ENCODE results near the gene BUB3.

The BUB3 gene

GRCh38 chr10:123154092-123154710 lies at the start of gene BUB3:
Gene BUB3, plus strand, starts transcription at chr10:123154402. Its CDS starts 516 bp downstream, at chr10:123154918.
- Histone ChIP-seq H3K4me1 (ENCODE audit: insufficient read depth, low read length) (peaks cover 51% of the 10 kb centered on the region), H3K27me3 (ENCODE audit: insufficient read depth, low read length) (peaks cover 42% of the 10 kb centered on the region), H2AFZ (ENCODE audit: low read depth, low read length) (peak within 1 kb of the TSS; percentile 57), H3K9me3 (ENCODE audit: low read length) (no peaks in the 10 kb centered on the region), H3K36me3 (ENCODE audit: insufficient read depth, low read length) (peaks cover 38% of the 10 kb centered on the region), H3K4me3 (ENCODE audit: low read length) (peak within 1 kb of the TSS; percentile 95)

- Histone ChIP-seq H2AFZ (ENCODE audit: low read depth, low read length) (no peak overlapping the region), H3K4me1 (ENCODE audit: insufficient read depth, low read length) (no peaks in the 10 kb centered on the region), H3K4me3 (ENCODE audit: low read length) (no peak overlapping the region), H3K36me3 (ENCODE audit: insufficient read depth, low read length) (no peaks in the 10 kb centered on the region), H3K27me3 (ENCODE audit: insufficient read depth, low read length) (peaks cover 29% of the 10 kb centered on the region), H3K9me3 (ENCODE audit: low read length) (no peaks in the 10 kb centered on the region)
Observed at GRCh38 chr10:123109466-123109865, 44.7 kb upstream of the BUB3 start.

- H3K9me3 ChIP-seq (ENCODE audit: low read length) = no peaks in the 10 kb centered on the region
- H3K4me3 ChIP-seq (ENCODE audit: low read length) = no peak overlapping the region
- H3K36me3 ChIP-seq (ENCODE audit: insufficient read depth, low read length) = no peaks in the 10 kb centered on the region
- peaks cover 57% of the 10 kb centered on the region for H3K27me3 ChIP-seq (ENCODE audit: insufficient read depth, low read length)
- H3K4me1 ChIP-seq (ENCODE audit: insufficient read depth, low read length) = no peaks in the 10 kb centered on the region
- H2AFZ ChIP-seq (ENCODE audit: low read depth, low read length) = no peak overlapping the region
Observed at GRCh38 chr10:123117644-123118417, 36.4 kb upstream of the BUB3 start.

GRCh38 chr10:123119081-123119480 lies 35.1 kb upstream of the BUB3 start:
- H2AFZ ChIP-seq (ENCODE audit: low read depth, low read length) = no peak overlapping the region
- no peaks in the 10 kb centered on the region for H3K36me3 ChIP-seq (ENCODE audit: insufficient read depth, low read length)
- no peaks in the 10 kb centered on the region for H3K4me1 ChIP-seq (ENCODE audit: insufficient read depth, low read length)
- no peaks in the 10 kb centered on the region for H3K9me3 ChIP-seq (ENCODE audit: low read length)
- peaks cover 62% of the 10 kb centered on the region for H3K27me3 ChIP-seq (ENCODE audit: insufficient read depth, low read length)
- no peak overlapping the region for H3K4me3 ChIP-seq (ENCODE audit: low read length)

GRCh38 chr10:123126246-123126645 lies 28.0 kb upstream of the BUB3 start:
- Histone ChIP-seq H3K4me3 (ENCODE audit: low read length) (no peak overlapping the region), H2AFZ (ENCODE audit: low read depth, low read length) (no peak overlapping the region), H3K27me3 (ENCODE audit: insufficient read depth, low read length) (peaks cover 70% of the 10 kb centered on the region)

GRCh38 chr10:123129618-123130271 lies 24.5 kb upstream of the BUB3 start:
- H3K27me3 ChIP-seq (ENCODE audit: insufficient read depth, low read length) = peaks cover 86% of the 10 kb centered on the region
- no peak overlapping the region for H3K4me3 ChIP-seq (ENCODE audit: low read length)
- no peak overlapping the region for H2AFZ ChIP-seq (ENCODE audit: low read depth, low read length)
- peaks cover 6% of the 10 kb centered on the region for H3K9me3 ChIP-seq (ENCODE audit: low read length)
- H3K4me1 ChIP-seq (ENCODE audit: insufficient read depth, low read length) = no peaks in the 10 kb centered on the region
- no peaks in the 10 kb centered on the region for H3K36me3 ChIP-seq (ENCODE audit: insufficient read depth, low read length)

More at GRCh38 chr10:123126246-123126645, 28.0 kb upstream of the BUB3 start:
- H3K36me3 ChIP-seq (ENCODE audit: insufficient read depth, low read length) = no peaks in the 10 kb centered on the region
- H3K9me3 ChIP-seq (ENCODE audit: low read length) = peaks cover 6% of the 10 kb centered on the region
- no peaks in the 10 kb centered on the region for H3K4me1 ChIP-seq (ENCODE audit: insufficient read depth, low read length)

GRCh38 chr10:123132576-123133477 lies 21.4 kb upstream of the BUB3 start:
- Histone ChIP-seq H2AFZ (ENCODE audit: low read depth, low read length) (no peak overlapping the region), H3K27me3 (ENCODE audit: insufficient read depth, low read length) (peaks cover 90% of the 10 kb centered on the region), H3K4me1 (ENCODE audit: insufficient read depth, low read length) (peaks cover 5% of the 10 kb centered on the region), H3K36me3 (ENCODE audit: insufficient read depth, low read length) (no peaks in the 10 kb centered on the region), H3K4me3 (ENCODE audit: low read length) (peak overlapping the region; percentile 9), H3K9me3 (ENCODE audit: low read length) (peaks cover 6% of the 10 kb centered on the region)

- Histone ChIP-seq H3K4me3 (ENCODE audit: low read length) (no peak overlapping the region), H3K27me3 (ENCODE audit: insufficient read depth, low read length) (peaks cover 91% of the 10 kb centered on the region), H3K9me3 (ENCODE audit: low read length) (no peaks in the 10 kb centered on the region), H3K4me1 (ENCODE audit: insufficient read depth, low read length) (peaks cover 5% of the 10 kb centered on the region), H2AFZ (ENCODE audit: low read depth, low read length) (no peak overlapping the region), H3K36me3 (ENCODE audit: insufficient read depth, low read length) (no peaks in the 10 kb centered on the region)
Observed at GRCh38 chr10:123133541-123134342, 20.5 kb upstream of the BUB3 start.

- H2AFZ ChIP-seq (ENCODE audit: low read depth, low read length) = no peak overlapping the region
- no peaks in the 10 kb centered on the region for H3K9me3 ChIP-seq (ENCODE audit: low read length)
- H3K4me1 ChIP-seq (ENCODE audit: insufficient read depth, low read length) = peaks cover 7% of the 10 kb centered on the region
- H3K4me3 ChIP-seq (ENCODE audit: low read length) = no peak overlapping the region
- H3K27me3 ChIP-seq (ENCODE audit: insufficient read depth, low read length) = peaks cover 95% of the 10 kb centered on the region
- no peaks in the 10 kb centered on the region for H3K36me3 ChIP-seq (ENCODE audit: insufficient read depth, low read length)
Observed at GRCh38 chr10:123134343-123134914, 19.8 kb upstream of the BUB3 start.

- H3K27me3 ChIP-seq (ENCODE audit: insufficient read depth, low read length) = peaks cover 96% of the 10 kb centered on the region
Observed at GRCh38 chr10:123134915-123135414, 19.2 kb upstream of the BUB3 start.

GRCh38 chr10:123135415-123136141 lies 18.6 kb upstream of the BUB3 start, which contains the start of gene HMX3:
Gene HMX3, plus strand, starts transcription at chr10:123135970. Its CDS starts 81 bp downstream, at chr10:123136051.
- Histone ChIP-seq H2AFZ (ENCODE audit: low read depth, low read length) (peak within 1 kb of the TSS; percentile 39), H3K4me1 (ENCODE audit: insufficient read depth, low read length) (peaks cover 8% of the 10 kb centered on the region), H3K4me3 (ENCODE audit: low read length) (peak within 1 kb of the TSS; percentile 20), H3K27me3 (ENCODE audit: insufficient read depth, low read length) (peaks cover 96% of the 10 kb centered on the region), H3K36me3 (ENCODE audit: insufficient read depth, low read length) (no peaks in the 10 kb centered on the region), H3K9me3 (ENCODE audit: low read length) (no peaks in the 10 kb centered on the region)

More at GRCh38 chr10:123134915-123135414, 19.2 kb upstream of the BUB3 start:
- Histone ChIP-seq H3K4me1 (ENCODE audit: insufficient read depth, low read length) (peaks cover 8% of the 10 kb centered on the region), H2AFZ (ENCODE audit: low read depth, low read length) (peak overlapping the region; percentile 39), H3K9me3 (ENCODE audit: low read length) (no peaks in the 10 kb centered on the region), H3K4me3 (ENCODE audit: low read length) (no peak overlapping the region), H3K36me3 (ENCODE audit: insufficient read depth, low read length) (no peaks in the 10 kb centered on the region)
